H9 (cell line): ENCODE results near the gene CTF1. TPM values are rescaled to one million over a fixed set of nuclear protein-coding genes. Genes with fewer than 3 reads are reported as not detected.

Experiments used
- DNase-seq: peaks from one replicate; pipeline ENCODE4 v3.0.0-alpha.2; 2017
- H2AFZ ChIP-seq: one replicate; pipeline ENCODE4 v1.6.1; 2013; ENCODE audit warnings: mild to moderate bottlenecking, low read length, control low read depth, moderate library complexity
- H2AK5ac ChIP-seq: 2 replicates; pipeline ENCODE4 v1.6.1; 2013; ENCODE audit warnings: low read length, control low read depth, mixed read lengths; ENCODE audit not compliant: insufficient read length
- H2BK120ac ChIP-seq: one replicate; pipeline ENCODE4 v1.6.1; 2013; ENCODE audit warnings: low read depth, mild to moderate bottlenecking, low read length, control low read depth, inconsistent platforms; ENCODE audit not compliant: poor library complexity, severe bottlenecking
- H2BK12ac ChIP-seq: 2 replicates; pipeline ENCODE4 v1.6.1; 2013; ENCODE audit warnings: low read length, control low read depth, mixed read lengths, low read depth; ENCODE audit not compliant: insufficient read length
- H2BK15ac ChIP-seq: 2 replicates; pipeline ENCODE4 v1.6.1; 2013; ENCODE audit warnings: low read depth, low read length, control low read depth
- H2BK20ac ChIP-seq: one replicate; pipeline ENCODE4 v1.6.1; 2013; ENCODE audit warnings: low read depth, mild to moderate bottlenecking, low read length, control low read depth, inconsistent platforms; ENCODE audit not compliant: poor library complexity, severe bottlenecking
- H2BK5ac ChIP-seq: 2 replicates; pipeline ENCODE4 v1.6.1; 2013; ENCODE audit warnings: low read length, control low read depth, mixed read lengths; ENCODE audit not compliant: insufficient read length
- H3K14ac ChIP-seq: 2 replicates; pipeline ENCODE4 v1.6.1; 2013; ENCODE audit warnings: low read length, control low read depth; ENCODE audit not compliant: insufficient read depth
- H3K18ac ChIP-seq: 2 replicates; pipeline ENCODE4 v1.6.1; 2013; ENCODE audit warnings: low read depth, mild to moderate bottlenecking, mixed read lengths, low read length, control low read depth; ENCODE audit not compliant: insufficient read length
- H3K23ac ChIP-seq: 2 replicates; pipeline ENCODE4 v1.6.1; 2013; ENCODE audit warnings: low read length, control low read depth, mixed read lengths, low read depth; ENCODE audit not compliant: insufficient read length
- H3K23me2 ChIP-seq: 2 replicates; pipeline ENCODE4 v1.6.1; 2013; ENCODE audit warnings: low read depth, mild to moderate bottlenecking, mixed read lengths, low read length, control low read depth; ENCODE audit not compliant: insufficient read length, poor library complexity, severe bottlenecking
- H3K27ac ChIP-seq: 2 replicates; pipeline ENCODE4 v1.5.1; 2013; ENCODE audit warnings: low read length, control low read depth, mixed read lengths, low read depth; ENCODE audit not compliant: insufficient read length
- H3K27me3 ChIP-seq: 2 replicates; pipeline ENCODE4 v1.6.1; 2013; ENCODE audit warnings: low read length, control low read depth, inconsistent platforms; ENCODE audit not compliant: insufficient read depth
- H3K4ac ChIP-seq: 2 replicates; pipeline ENCODE4 v1.6.1; 2013; ENCODE audit warnings: low read depth, mild to moderate bottlenecking, control low read depth, inconsistent platforms, low read length, moderate library complexity
- H3K4me1 ChIP-seq: 2 replicates; pipeline ENCODE4 v1.6.1; 2013; ENCODE audit warnings: low read length, control low read depth, inconsistent platforms; ENCODE audit not compliant: insufficient read depth
- H3K4me2 ChIP-seq: 2 replicates; pipeline ENCODE4 v1.6.1; 2013; ENCODE audit warnings: low read length, control low read depth, mixed read lengths; ENCODE audit not compliant: insufficient read length, insufficient read depth
- H3K56ac ChIP-seq: 2 replicates; pipeline ENCODE4 v1.6.1; 2013; ENCODE audit warnings: low read depth, mild to moderate bottlenecking, mixed read lengths, low read length, control low read depth; ENCODE audit not compliant: insufficient read length
- H3K79me1 ChIP-seq: 2 replicates; pipeline ENCODE4 v1.6.1; 2013; ENCODE audit warnings: low read depth, mild to moderate bottlenecking, moderate library complexity, low read length, control low read depth, inconsistent platforms; ENCODE audit not compliant: insufficient read depth, poor library complexity, severe bottlenecking
- H3K79me2 ChIP-seq: 2 replicates; pipeline ENCODE4 v1.6.1; 2013; ENCODE audit warnings: low read length, control low read depth, inconsistent platforms; ENCODE audit not compliant: insufficient read depth
- H3K9ac ChIP-seq: 2 replicates; pipeline ENCODE4 v1.6.1; 2013; ENCODE audit warnings: low read length, control low read depth, mixed read lengths; ENCODE audit not compliant: insufficient read length; ENCODE audit errors: extremely low read depth
- H3K9me3 ChIP-seq: one replicate; pipeline ENCODE4 v1.6.1; 2013; ENCODE audit warnings: low read depth, low read length, inconsistent platforms; ENCODE audit not compliant: control insufficient read depth
- H3T11ph ChIP-seq: one replicate; pipeline ENCODE4 v1.6.1; 2013; ENCODE audit warnings: mild to moderate bottlenecking, low read length, control low read depth, inconsistent platforms
- H4K20me1 ChIP-seq: one replicate; pipeline ENCODE4 v1.6.1; 2013; ENCODE audit not compliant: control insufficient read depth, insufficient read length, insufficient read depth
- H4K5ac ChIP-seq: 2 replicates; pipeline ENCODE4 v1.6.1; 2013; ENCODE audit warnings: low read depth, mild to moderate bottlenecking, mixed read lengths, low read length, control low read depth; ENCODE audit not compliant: insufficient read length
- H4K8ac ChIP-seq: replicated peaks from 2 replicates; pipeline ENCODE4 v1.6.1; 2013; ENCODE audit warnings: low read length, control low read depth, mixed read lengths, low read depth; ENCODE audit not compliant: insufficient read length
- H4K91ac ChIP-seq: 2 replicates; pipeline ENCODE4 v1.6.1; 2013; ENCODE audit warnings: low read depth, mild to moderate bottlenecking, moderate library complexity, mixed read lengths, low read length, control low read depth; ENCODE audit not compliant: insufficient read length
- H3K27ac Mint-ChIP-seq, 3 experiments: 2 replicates in 2 of 3; 3 replicates in 1 of 3; pipeline ENCODE4 v1.8.0; 2020 to 2021; ENCODE audit warnings: mixed read lengths in 3 of 3, mild to moderate bottlenecking in 1 of 3, moderate library complexity in 1 of 3
- H3K27me3 Mint-ChIP-seq: 2 replicates; pipeline ENCODE4 v1.8.0; 2021; ENCODE audit warnings: low read depth, mild to moderate bottlenecking, moderate library complexity, mixed read lengths
- H3K36me3 Mint-ChIP-seq, 3 experiments: 2 replicates in 2 of 3; 3 replicates in 1 of 3; pipeline ENCODE4 v1.8.0; 2020 to 2021; ENCODE audit warnings: low read depth in 3 of 3, mixed read lengths in 3 of 3; ENCODE audit not compliant: insufficient read depth in 1 of 3
- H3K4me1 Mint-ChIP-seq, 2 experiments: 2 replicates each; pipeline ENCODE4 v1.8.0; 2020; ENCODE audit warnings: mixed read lengths in 2 of 2
- H3K4me3 Mint-ChIP-seq, 2 experiments: 2 replicates in 1 of 2; 3 replicates in 1 of 2; pipeline ENCODE4 v1.8.0; 2020 to 2021; ENCODE audit warnings: mild to moderate bottlenecking in 2 of 2, mixed read lengths in 2 of 2, moderate library complexity in 1 of 2
- H3K9me3 Mint-ChIP-seq, 2 experiments: 2 replicates in 1 of 2; 3 replicates in 1 of 2; pipeline ENCODE4 v1.8.0; 2020; ENCODE audit warnings: mild to moderate bottlenecking in 2 of 2, mixed read lengths in 2 of 2, moderate library complexity in 1 of 2
- CTCF ChIP-seq: fragments of 200-600 bp; sonication (generic); conservative IDR thresholded peaks from 3 replicates; pipeline ENCODE4 v1.8.0; 2021; ENCODE audit warnings: antibody characterized with exemption, mild to moderate bottlenecking
- WGBS: extraction: QIAGEN DNeasy Blood & Tissue Kit; methylation state at CpG from one replicate; pipeline ENCODE4 v1.1.7; 2013; ENCODE audit warnings: missing lambda C conversion rate, low lambda C conversion rate, mixed read lengths; ENCODE audit not compliant: insufficient read length; ENCODE audit errors: extremely low coverage; 5-methylcytosine and 5-hydroxymethylcytosine counted together
- total RNA-seq: library from RNA; stranded (reverse); gene quantifications from 2 replicates; pipeline ENCODE4 v1.2.1, GENCODE V29; 2021

CTF1 gene
- total RNA-seq, 1 experiment from 2014 or later = 0.72 TPM

- no peaks in the 10 kb centered on the region for H3K9me3 Mint-ChIP-seq
- H3K14ac ChIP-seq = no peak overlapping the region
- H2AFZ ChIP-seq = no peak overlapping the region
- H3K4ac ChIP-seq = no peak overlapping the region
- no peak overlapping the region for H3K4me3 Mint-ChIP-seq
- H3K79me2 ChIP-seq = 0 out of 2 replicates have a peak, but pooled peaks cover 2% of the 10 kb centered on the region
- H3K79me1 ChIP-seq = no peaks in the 10 kb centered on the region
- peaks cover under 1 to 1% of the 10 kb centered on the region in 2 experiments; a peak in 2 of 4 replicates for H3K4me1 Mint-ChIP-seq
- DNase-seq = no peak
- H3K27me3 Mint-ChIP-seq = peaks cover 23% of the 10 kb centered on the region
- H3K23ac ChIP-seq = no peak overlapping the region
- H4K91ac ChIP-seq = no peak overlapping the region
- H2AK5ac ChIP-seq = no peak overlapping the region
- H2BK120ac ChIP-seq = no peak overlapping the region
- TF ChIP-seq CTCF = no peak
- H2BK5ac ChIP-seq = no peak overlapping the region
- no peaks in the 10 kb centered on the region for H3K23me2 ChIP-seq
- WGBS = no CpG with 5 or more reads among the region's 1 CpG
- no peak overlapping the region for H2BK20ac ChIP-seq
- H3K9me3 ChIP-seq = no peaks in the 10 kb centered on the region
- H3K4me1 ChIP-seq = no peaks in the 10 kb centered on the region
- 0 out of 2 replicates have a peak, but pooled peaks cover 2% of the 10 kb centered on the region for H3K27me3 ChIP-seq
- H3K36me3 Mint-ChIP-seq = no peaks in the 10 kb centered on the region
- no peak overlapping the region for H3K18ac ChIP-seq
- no peak overlapping the region for H2BK15ac ChIP-seq
- no peak overlapping the region for H4K5ac ChIP-seq
- no peak overlapping the region for H3K4me2 ChIP-seq
- no peaks in the 10 kb centered on the region for H4K20me1 ChIP-seq
- no peak overlapping the region for H4K8ac ChIP-seq
- no peak overlapping the region for H3T11ph ChIP-seq
- H3K56ac ChIP-seq = no peak overlapping the region
- H3K27ac ChIP-seq = no peak overlapping the region
- H3K27ac Mint-ChIP-seq = no peak overlapping the region
- no peak overlapping the region for H2BK12ac ChIP-seq
- H3K9ac ChIP-seq = no peak overlapping the region
These were observed 46.2 kb upstream of the CTF1 start for GRCh38 chr16:30850246-30850645.
